ENCODE measurements around the gene FDXACB1. TPM values are rescaled to one million over a fixed set of nuclear protein-coding genes. Genes with fewer than 3 reads are reported as not detected.

The FDXACB1 gene
- total RNA-seq, 2 donors from 2014 or later: 2.1 TPM; not detected in 1

- H3K27me3 ChIP-seq: no peaks in the 10 kb centered on the region
- ATAC-seq: no peak
- H3K36me3 ChIP-seq (replicated peaks in 1 of 2; ENCODE audit: insufficient read depth in 1 of 2, low read depth in 2 of 2): peaks cover 0 to 9% of the 10 kb centered on the region in 2 donors
- no peak for DNase-seq
- WGBS, 2 donors: 74 to 82% methylated on average over 2 of the region's 2 CpGs
- intact Hi-C loops (cut with DNase I): no loop called here
- TF ChIP-seq POLR2A (IDR thresholded peaks at IDR 0.05): no peak
- TF ChIP-seq, protein P1, sequence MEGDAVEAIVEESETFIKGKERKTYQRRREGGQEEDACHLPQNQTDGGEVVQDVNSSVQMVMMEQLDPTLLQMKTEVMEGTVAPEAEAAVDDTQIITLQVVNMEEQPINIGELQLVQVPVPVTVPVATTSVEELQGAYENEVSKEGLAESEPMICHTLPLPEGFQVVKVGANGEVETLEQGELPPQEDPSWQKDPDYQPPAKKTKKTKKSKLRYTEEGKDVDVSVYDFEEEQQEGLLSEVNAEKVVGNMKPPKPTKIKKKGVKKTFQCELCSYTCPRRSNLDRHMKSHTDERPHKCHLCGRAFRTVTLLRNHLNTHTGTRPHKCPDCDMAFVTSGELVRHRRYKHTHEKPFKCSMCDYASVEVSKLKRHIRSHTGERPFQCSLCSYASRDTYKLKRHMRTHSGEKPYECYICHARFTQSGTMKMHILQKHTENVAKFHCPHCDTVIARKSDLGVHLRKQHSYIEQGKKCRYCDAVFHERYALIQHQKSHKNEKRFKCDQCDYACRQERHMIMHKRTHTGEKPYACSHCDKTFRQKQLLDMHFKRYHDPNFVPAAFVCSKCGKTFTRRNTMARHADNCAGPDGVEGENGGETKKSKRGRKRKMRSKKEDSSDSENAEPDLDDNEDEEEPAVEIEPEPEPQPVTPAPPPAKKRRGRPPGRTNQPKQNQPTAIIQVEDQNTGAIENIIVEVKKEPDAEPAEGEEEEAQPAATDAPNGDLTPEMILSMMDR (IDR thresholded peaks at IDR 0.05): no peak
- no peaks in the 10 kb centered on the region for H3K4me1 ChIP-seq
- no peaks in the 10 kb centered on the region for H3K9me3 ChIP-seq
- H3K27ac ChIP-seq: no peak overlapping the region
- no peak overlapping the region for H3K4me3 ChIP-seq
Measured at GRCh38 chr11:111852103-111852502, 26.9 kb downstream of the FDXACB1 start.

DNA sequence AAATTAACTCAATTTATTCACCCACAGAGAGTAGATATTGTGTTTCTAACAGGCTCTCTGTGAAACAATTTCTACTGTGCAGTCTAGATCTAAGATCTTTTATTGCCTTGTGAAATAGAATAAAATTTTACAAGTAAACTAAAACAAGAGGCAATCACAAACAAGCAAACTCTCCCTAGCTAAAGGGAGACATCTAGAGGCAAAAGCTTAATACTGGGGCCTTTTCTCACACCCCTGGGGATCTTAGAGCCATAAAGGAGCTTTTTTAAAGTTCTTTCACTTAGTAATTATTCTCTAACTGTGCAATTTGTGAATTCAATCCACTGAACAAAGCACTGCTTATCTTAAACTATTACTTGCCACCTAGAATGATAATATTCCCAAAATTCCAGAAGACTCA is 27.3 kb downstream of the FDXACB1 start:
- Histone ChIP-seq H3K27me3 (no peaks in the 10 kb centered on the region), H3K27ac (no peak overlapping the region), H3K4me3 (no peak overlapping the region), H3K9me3 (no peaks in the 10 kb centered on the region), H3K36me3 (replicated peaks in 1 of 2; ENCODE audit: insufficient read depth in 1 of 2, low read depth in 2 of 2) (peaks cover 0 to 6% of the 10 kb centered on the region in 2 donors), H3K4me1 (no peaks in the 10 kb centered on the region)
- DNase-seq (no peak), ATAC-seq (no peak)
- TF ChIP-seq, protein P1 (IDR thresholded peaks at IDR 0.05): peak in 1 of 7 experiments; percentile 13
- no peak for TF ChIP-seq POLR2A (IDR thresholded peaks at IDR 0.05)
- intact Hi-C loops (cut with DNase I): no loop called here

DNA sequence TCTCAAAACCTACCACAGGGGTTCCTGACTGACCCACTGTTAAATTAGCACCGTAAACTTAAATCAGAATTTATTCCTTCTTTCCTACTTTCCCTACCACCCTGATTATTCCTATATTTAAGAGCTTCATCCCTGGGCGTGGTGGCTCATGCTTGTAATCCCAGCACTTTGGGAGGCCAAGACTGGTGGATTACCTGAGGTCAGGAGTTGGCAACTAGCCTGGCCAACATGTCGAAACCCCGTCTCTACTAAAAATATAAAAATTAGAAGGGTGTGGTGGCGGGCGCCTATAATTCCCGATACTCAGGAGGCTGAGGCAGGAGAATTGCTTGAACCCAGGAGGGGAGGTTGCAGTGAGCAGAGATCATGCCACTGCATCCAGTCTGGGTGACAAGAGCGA is 27.9 kb downstream of the FDXACB1 start:
- no peak overlapping the region for H3K4me3 ChIP-seq
- peaks cover 0 to 9% of the 10 kb centered on the region in 2 donors for H3K36me3 ChIP-seq (replicated peaks in 1 of 2; ENCODE audit: insufficient read depth in 1 of 2, low read depth in 2 of 2)
- no peaks in the 10 kb centered on the region for H3K27me3 ChIP-seq
- H3K27ac ChIP-seq: no peak overlapping the region
- no peaks in the 10 kb centered on the region for H3K9me3 ChIP-seq
- no peak for ATAC-seq
- no peak for DNase-seq
- no peak for TF ChIP-seq POLR2A (IDR thresholded peaks at IDR 0.05)
- TF ChIP-seq, protein P1 (IDR thresholded peaks at IDR 0.05): no peak
- H3K4me1 ChIP-seq: no peaks in the 10 kb centered on the region
- WGBS, 2 donors: 91 to 92% methylated on average over 8 of the region's 8 CpGs
- intact Hi-C loops (cut with DNase I): no loop called here

DNA sequence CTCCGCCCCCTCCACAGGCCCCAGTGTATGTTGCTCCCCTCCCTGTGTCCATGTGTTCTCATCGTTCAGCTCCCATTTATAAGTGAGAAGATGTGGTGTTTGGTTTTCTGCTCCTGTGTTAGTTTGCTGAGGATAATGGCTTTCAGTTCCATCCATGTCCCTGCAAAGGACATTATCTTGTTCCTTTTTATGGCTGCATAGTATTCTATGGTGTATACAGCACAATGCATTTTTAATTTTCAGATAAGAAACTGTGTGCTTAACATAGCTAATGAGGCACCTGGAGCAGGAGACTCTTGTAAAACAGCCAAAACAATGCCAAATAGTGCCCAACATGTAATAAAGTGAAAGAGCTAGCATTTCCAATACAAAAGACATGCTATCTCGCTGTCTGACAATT is 29.3 kb downstream of the FDXACB1 start:
- intact Hi-C loops (cut with DNase I): no loop called here
- DNase-seq (no peak), ATAC-seq (no peak)
- peaks cover 0 to 10% of the 10 kb centered on the region in 2 donors for H3K36me3 ChIP-seq (replicated peaks in 1 of 2; ENCODE audit: insufficient read depth in 1 of 2, low read depth in 2 of 2)
- TF ChIP-seq POLR2A (IDR thresholded peaks at IDR 0.05): no peak
- TF ChIP-seq, protein P1 (IDR thresholded peaks at IDR 0.05): no peak
- H3K27ac ChIP-seq: no peak overlapping the region
- WGBS, 2 donors: 94 to 99% methylated on average over 2 to 3 of the region's 3 CpGs
- no peaks in the 10 kb centered on the region for H3K9me3 ChIP-seq
- no peaks in the 10 kb centered on the region for H3K27me3 ChIP-seq
- H3K4me1 ChIP-seq: no peaks in the 10 kb centered on the region
- H3K4me3 ChIP-seq: no peak overlapping the region

GRCh38 chr11:111846636-111847035 is 32.3 kb downstream of the FDXACB1 start:
- DNase-seq (no peak), ATAC-seq (no peak)
- H3K9me3 ChIP-seq: no peaks in the 10 kb centered on the region
- no peak overlapping the region for H3K27ac ChIP-seq
- intact Hi-C loops (cut with DNase I): no loop called here
- TF ChIP-seq, protein P1 (IDR thresholded peaks at IDR 0.05): no peak
- no peak for TF ChIP-seq POLR2A (IDR thresholded peaks at IDR 0.05)
- no peaks in the 10 kb centered on the region for H3K4me1 ChIP-seq
- H3K4me3 ChIP-seq: no peak overlapping the region
- WGBS, 2 donors: 23 to 38% methylated on average over 1 of the region's 1 CpG
- H3K36me3 ChIP-seq (replicated peaks in 1 of 2; ENCODE audit: insufficient read depth in 1 of 2, low read depth in 2 of 2): peaks cover 0 to 16% of the 10 kb centered on the region in 2 donors
- H3K27me3 ChIP-seq: no peaks in the 10 kb centered on the region
